WTC11 (cell line): Measurements from ENCODE around the gene C12orf43. TPM values are rescaled to one million over a fixed set of nuclear protein-coding genes. Genes with fewer than 3 reads are reported as not detected.

Experiments used
- ATAC-seq: fragments of 200-7000 bp; cut with Tn5 transposase; 2 replicates; pipeline ENCODE4 v1.10.0; 2021; ENCODE audit warnings: mild to moderate bottlenecking, moderate library complexity
- CTCF ChIA-PET: fragments of 300-600 bp; sonication (Branson Sonifier 250); formaldehyde crosslinking; loops from one replicate; lab custom pipeline; 2021; ENCODE audit warnings: antibody characterized with exemption; lab: Charles Lee
- POLR2A ChIA-PET: fragments of 350-600 bp; sonication (Branson Sonifier 250); formaldehyde crosslinking; loops from one replicate; lab custom pipeline; 2021; ENCODE audit warnings: antibody characterized with exemption; lab: Charles Lee
- DNase-seq: peaks from one replicate; pipeline ENCODE4 v3.0.0; 2021; ENCODE audit warnings: low spot score
- H3K27ac Mint-ChIP-seq: 2 replicates; pipeline ENCODE4 v1.8.0; 2021; ENCODE audit warnings: mixed read lengths
- H3K27me3 Mint-ChIP-seq: 2 replicates; pipeline ENCODE4 v1.8.0; 2021; ENCODE audit warnings: low read depth, mild to moderate bottlenecking, moderate library complexity, mixed read lengths
- H3K36me3 Mint-ChIP-seq: 2 replicates; pipeline ENCODE4 v1.8.0; 2021; ENCODE audit warnings: mixed read lengths
- H3K4me1 Mint-ChIP-seq: 2 replicates; pipeline ENCODE4 v1.8.0; 2022; ENCODE audit warnings: mixed read lengths
- H3K4me3 Mint-ChIP-seq: 2 replicates; pipeline ENCODE4 v1.8.0; 2021; ENCODE audit warnings: mild to moderate bottlenecking, moderate library complexity, mixed read lengths
- H3K9me3 Mint-ChIP-seq: 2 replicates; pipeline ENCODE4 v1.8.0; 2021; ENCODE audit warnings: mixed read lengths
- CBFB ChIP-seq: sonication (generic); formaldehyde crosslinking; IDR thresholded peaks from 2 replicates; pipeline ENCODE4 v1.8.1; 2022; ENCODE audit warnings: mild to moderate bottlenecking, low read depth, missing genetic modification reagents
- CREB1 ChIP-seq: sonication (generic); formaldehyde crosslinking; IDR thresholded peaks from 2 replicates; pipeline ENCODE4 v1.8.0; 2023; ENCODE audit warnings: mild to moderate bottlenecking, missing genetic modification reagents
- MYBL2 ChIP-seq: sonication (generic); formaldehyde crosslinking; IDR thresholded peaks from 2 replicates; pipeline ENCODE4 v1.8.1; 2023; ENCODE audit warnings: mild to moderate bottlenecking, moderate library complexity, missing genetic modification reagents
- NFYB ChIP-seq: sonication (generic); formaldehyde crosslinking; conservative IDR thresholded peaks from 2 replicates; pipeline ENCODE4 v1.8.0; 2022; ENCODE audit warnings: low read depth, missing genetic modification reagents
- OVOL2 ChIP-seq: fragments of 250-450 bp; sonication (Bioruptor Pico); IDR thresholded peaks from 2 replicates; pipeline ENCODE4 v1.9.0; 2021; ENCODE audit warnings: mild to moderate bottlenecking, borderline replicate concordance
- RORB ChIP-seq: fragments of 250-450 bp; sonication (Bioruptor Pico); IDR thresholded peaks from 2 replicates; pipeline ENCODE4 v1.9.0; 2021; ENCODE audit warnings: mild to moderate bottlenecking
- TP53 ChIP-seq: sonication (generic); formaldehyde crosslinking; IDR thresholded peaks from 2 replicates; pipeline ENCODE4 v1.8.1; 2023; ENCODE audit warnings: mild to moderate bottlenecking, missing genetic modification reagents
- total RNA-seq: library from RNA; stranded (reverse); gene quantifications from 3 replicates; pipeline ENCODE4 v1.2.3, GENCODE V29; 2021
- TF ChIP-seq, protein P1 (sequence below): sonication (generic); formaldehyde crosslinking; conservative IDR thresholded peaks from 2 replicates; pipeline ENCODE4 v1.8.1; 2023; ENCODE audit warnings: mild to moderate bottlenecking, low read depth, missing genetic modification reagents, moderate library complexity
- TF ChIP-seq, protein P2 (sequence below): fragments of 250-450 bp; sonication (Bioruptor Pico); IDR thresholded peaks from 2 replicates; pipeline ENCODE4 v1.9.0; 2021; ENCODE audit warnings: moderate library complexity, mild to moderate bottlenecking, inconsistent platforms, borderline replicate concordance
- TF ChIP-seq, protein P3 (sequence below): sonication (generic); formaldehyde crosslinking; IDR thresholded peaks from 2 replicates; pipeline ENCODE4 v1.8.0; 2022; ENCODE audit warnings: mild to moderate bottlenecking, missing genetic modification reagents
- TF ChIP-seq, protein P4 (sequence below): sonication (generic); formaldehyde crosslinking; IDR thresholded peaks from 2 replicates; pipeline ENCODE4 v1.8.1; 2023; ENCODE audit warnings: mild to moderate bottlenecking, moderate library complexity, missing genetic modification reagents
- TF ChIP-seq, protein P5 (sequence below): sonication (generic); formaldehyde crosslinking; IDR thresholded peaks from 2 replicates; pipeline ENCODE4 v1.8.0; 2022; ENCODE audit warnings: mild to moderate bottlenecking, missing genetic modification reagents
- TF ChIP-seq, protein P6 (sequence below): sonication (generic); formaldehyde crosslinking; IDR thresholded peaks from 2 replicates; pipeline ENCODE4 v1.8.0; 2023; ENCODE audit warnings: mild to moderate bottlenecking, missing genetic modification reagents
- TF ChIP-seq, protein P7 (sequence below): sonication (generic); formaldehyde crosslinking; IDR thresholded peaks from 2 replicates; pipeline ENCODE4 v1.8.1; 2023; ENCODE audit warnings: mild to moderate bottlenecking, missing genetic modification reagents, moderate library complexity
- TF ChIP-seq, protein P8 (sequence below): fragments of 200-600 bp; IDR thresholded peaks from 2 replicates; pipeline ENCODE4 v1.8.0; 2022; ENCODE audit warnings: antibody characterized with exemption

The C12orf43 gene
- total RNA-seq, 1 experiment from 2014 or later, result 20.7 TPM

DNA sequence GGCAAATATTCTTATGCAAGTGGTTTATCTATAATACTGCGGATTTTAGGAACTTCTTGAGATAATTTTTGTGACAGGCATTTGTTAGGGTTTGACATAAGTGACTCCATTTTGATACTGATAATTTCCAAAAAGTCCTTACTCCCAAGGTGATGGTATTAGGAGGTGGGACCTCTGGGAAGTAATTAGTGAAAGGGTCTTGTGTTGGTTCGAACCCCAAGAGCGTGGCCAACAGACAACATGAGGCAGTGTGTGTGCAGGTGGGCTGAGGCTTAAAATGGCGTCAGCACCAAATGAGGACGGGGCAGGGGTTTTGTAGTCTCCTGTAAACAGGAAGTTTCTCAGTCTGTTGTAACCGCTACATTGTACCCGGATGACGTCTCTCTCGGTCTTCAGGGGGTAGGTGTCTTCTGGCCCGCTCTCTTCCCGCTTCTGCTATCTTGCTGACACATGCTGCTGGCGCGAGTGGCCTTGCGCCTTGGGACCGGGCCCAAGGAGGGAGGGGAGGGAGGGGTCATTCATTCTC is 1.7 kb upstream of the C12orf43 start (continued):
- TF ChIP-seq, protein P1, sequence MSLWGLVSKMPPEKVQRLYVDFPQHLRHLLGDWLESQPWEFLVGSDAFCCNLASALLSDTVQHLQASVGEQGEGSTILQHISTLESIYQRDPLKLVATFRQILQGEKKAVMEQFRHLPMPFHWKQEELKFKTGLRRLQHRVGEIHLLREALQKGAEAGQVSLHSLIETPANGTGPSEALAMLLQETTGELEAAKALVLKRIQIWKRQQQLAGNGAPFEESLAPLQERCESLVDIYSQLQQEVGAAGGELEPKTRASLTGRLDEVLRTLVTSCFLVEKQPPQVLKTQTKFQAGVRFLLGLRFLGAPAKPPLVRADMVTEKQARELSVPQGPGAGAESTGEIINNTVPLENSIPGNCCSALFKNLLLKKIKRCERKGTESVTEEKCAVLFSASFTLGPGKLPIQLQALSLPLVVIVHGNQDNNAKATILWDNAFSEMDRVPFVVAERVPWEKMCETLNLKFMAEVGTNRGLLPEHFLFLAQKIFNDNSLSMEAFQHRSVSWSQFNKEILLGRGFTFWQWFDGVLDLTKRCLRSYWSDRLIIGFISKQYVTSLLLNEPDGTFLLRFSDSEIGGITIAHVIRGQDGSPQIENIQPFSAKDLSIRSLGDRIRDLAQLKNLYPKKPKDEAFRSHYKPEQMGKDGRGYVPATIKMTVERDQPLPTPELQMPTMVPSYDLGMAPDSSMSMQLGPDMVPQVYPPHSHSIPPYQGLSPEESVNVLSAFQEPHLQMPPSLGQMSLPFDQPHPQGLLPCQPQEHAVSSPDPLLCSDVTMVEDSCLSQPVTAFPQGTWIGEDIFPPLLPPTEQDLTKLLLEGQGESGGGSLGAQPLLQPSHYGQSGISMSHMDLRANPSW (CRISPR knock-in tag), result no peak
- TF ChIP-seq, protein P2, sequence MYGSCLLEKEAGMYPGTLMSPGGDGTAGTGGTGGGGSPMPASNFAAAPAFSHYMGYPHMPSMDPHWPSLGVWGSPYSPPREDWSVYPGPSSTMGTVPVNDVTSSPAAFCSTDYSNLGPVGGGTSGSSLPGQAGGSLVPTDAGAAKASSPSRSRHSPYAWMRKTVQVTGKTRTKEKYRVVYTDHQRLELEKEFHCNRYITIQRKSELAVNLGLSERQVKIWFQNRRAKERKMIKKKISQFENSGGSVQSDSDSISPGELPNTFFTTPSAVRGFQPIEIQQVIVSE (CRISPR knock-in tag), result no peak
- TF ChIP-seq, all 79 proteins: peak for 0

DNA sequence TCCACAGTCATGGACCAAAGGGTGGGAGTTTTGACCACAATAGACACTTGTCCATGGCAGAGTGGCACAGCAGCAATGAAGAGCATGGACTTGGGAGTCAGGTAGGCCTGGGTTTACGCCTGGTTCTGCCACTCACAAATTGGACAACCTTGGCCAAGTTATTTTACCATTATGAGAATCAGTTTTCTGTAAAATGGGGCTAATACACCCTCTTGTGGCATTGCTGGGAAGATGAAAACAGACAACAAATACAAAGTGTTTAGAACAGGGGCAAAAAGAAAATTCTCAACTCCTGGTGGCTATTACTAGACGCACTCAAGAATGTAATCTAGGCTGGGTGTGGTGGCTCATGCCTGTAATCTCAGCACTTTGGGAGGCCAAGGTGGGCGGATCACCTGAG is 2.6 kb downstream of the C12orf43 start:
- TF ChIP-seq MYBL2 (CRISPR knock-in tag), result no peak
- TF ChIP-seq TP53 (CRISPR knock-in tag), result no peak
- TF ChIP-seq CBFB (CRISPR knock-in tag), result no peak
- TF ChIP-seq, protein P3, sequence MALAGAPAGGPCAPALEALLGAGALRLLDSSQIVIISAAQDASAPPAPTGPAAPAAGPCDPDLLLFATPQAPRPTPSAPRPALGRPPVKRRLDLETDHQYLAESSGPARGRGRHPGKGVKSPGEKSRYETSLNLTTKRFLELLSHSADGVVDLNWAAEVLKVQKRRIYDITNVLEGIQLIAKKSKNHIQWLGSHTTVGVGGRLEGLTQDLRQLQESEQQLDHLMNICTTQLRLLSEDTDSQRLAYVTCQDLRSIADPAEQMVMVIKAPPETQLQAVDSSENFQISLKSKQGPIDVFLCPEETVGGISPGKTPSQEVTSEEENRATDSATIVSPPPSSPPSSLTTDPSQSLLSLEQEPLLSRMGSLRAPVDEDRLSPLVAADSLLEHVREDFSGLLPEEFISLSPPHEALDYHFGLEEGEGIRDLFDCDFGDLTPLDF (CRISPR knock-in tag), result no peak
- TF ChIP-seq OVOL2, result no peak
- TF ChIP-seq, protein P4, sequence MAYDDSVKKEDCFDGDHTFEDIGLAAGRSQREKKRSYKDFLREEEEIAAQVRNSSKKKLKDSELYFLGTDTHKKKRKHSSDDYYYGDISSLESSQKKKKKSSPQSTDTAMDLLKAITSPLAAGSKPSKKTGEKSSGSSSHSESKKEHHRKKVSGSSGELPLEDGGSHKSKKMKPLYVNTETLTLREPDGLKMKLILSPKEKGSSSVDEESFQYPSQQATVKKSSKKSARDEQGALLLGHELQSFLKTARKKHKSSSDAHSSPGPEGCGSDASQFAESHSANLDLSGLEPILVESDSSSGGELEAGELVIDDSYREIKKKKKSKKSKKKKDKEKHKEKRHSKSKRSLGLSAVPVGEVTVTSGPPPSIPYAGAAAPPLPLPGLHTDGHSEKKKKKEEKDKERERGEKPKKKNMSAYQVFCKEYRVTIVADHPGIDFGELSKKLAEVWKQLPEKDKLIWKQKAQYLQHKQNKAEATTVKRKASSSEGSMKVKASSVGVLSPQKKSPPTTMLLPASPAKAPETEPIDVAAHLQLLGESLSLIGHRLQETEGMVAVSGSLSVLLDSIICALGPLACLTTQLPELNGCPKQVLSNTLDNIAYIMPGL (CRISPR knock-in tag), result no peak
- TF ChIP-seq, protein P5, sequence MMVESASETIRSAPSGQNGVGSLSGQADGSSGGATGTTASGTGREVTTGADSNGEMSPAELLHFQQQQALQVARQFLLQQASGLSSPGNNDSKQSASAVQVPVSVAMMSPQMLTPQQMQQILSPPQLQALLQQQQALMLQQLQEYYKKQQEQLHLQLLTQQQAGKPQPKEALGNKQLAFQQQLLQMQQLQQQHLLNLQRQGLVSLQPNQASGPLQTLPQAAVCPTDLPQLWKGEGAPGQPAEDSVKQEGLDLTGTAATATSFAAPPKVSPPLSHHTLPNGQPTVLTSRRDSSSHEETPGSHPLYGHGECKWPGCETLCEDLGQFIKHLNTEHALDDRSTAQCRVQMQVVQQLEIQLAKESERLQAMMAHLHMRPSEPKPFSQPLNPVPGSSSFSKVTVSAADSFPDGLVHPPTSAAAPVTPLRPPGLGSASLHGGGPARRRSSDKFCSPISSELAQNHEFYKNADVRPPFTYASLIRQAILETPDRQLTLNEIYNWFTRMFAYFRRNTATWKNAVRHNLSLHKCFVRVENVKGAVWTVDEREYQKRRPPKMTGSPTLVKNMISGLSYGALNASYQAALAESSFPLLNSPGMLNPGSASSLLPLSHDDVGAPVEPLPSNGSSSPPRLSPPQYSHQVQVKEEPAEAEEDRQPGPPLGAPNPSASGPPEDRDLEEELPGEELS (CRISPR knock-in tag), result no peak
- TF ChIP-seq, protein P6, sequence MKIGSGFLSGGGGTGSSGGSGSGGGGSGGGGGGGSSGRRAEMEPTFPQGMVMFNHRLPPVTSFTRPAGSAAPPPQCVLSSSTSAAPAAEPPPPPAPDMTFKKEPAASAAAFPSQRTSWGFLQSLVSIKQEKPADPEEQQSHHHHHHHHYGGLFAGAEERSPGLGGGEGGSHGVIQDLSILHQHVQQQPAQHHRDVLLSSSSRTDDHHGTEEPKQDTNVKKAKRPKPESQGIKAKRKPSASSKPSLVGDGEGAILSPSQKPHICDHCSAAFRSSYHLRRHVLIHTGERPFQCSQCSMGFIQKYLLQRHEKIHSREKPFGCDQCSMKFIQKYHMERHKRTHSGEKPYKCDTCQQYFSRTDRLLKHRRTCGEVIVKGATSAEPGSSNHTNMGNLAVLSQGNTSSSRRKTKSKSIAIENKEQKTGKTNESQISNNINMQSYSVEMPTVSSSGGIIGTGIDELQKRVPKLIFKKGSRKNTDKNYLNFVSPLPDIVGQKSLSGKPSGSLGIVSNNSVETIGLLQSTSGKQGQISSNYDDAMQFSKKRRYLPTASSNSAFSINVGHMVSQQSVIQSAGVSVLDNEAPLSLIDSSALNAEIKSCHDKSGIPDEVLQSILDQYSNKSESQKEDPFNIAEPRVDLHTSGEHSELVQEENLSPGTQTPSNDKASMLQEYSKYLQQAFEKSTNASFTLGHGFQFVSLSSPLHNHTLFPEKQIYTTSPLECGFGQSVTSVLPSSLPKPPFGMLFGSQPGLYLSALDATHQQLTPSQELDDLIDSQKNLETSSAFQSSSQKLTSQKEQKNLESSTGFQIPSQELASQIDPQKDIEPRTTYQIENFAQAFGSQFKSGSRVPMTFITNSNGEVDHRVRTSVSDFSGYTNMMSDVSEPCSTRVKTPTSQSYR, result no peak
- no peak for TF ChIP-seq NFYB (CRISPR knock-in tag)
- TF ChIP-seq CREB1 (CRISPR knock-in tag), result no peak
- TF ChIP-seq RORB, result no peak
- TF ChIP-seq, protein P7, sequence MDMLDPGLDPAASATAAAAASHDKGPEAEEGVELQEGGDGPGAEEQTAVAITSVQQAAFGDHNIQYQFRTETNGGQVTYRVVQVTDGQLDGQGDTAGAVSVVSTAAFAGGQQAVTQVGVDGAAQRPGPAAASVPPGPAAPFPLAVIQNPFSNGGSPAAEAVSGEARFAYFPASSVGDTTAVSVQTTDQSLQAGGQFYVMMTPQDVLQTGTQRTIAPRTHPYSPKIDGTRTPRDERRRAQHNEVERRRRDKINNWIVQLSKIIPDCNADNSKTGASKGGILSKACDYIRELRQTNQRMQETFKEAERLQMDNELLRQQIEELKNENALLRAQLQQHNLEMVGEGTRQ (CRISPR knock-in tag), result no peak
- TF ChIP-seq, protein P8, sequence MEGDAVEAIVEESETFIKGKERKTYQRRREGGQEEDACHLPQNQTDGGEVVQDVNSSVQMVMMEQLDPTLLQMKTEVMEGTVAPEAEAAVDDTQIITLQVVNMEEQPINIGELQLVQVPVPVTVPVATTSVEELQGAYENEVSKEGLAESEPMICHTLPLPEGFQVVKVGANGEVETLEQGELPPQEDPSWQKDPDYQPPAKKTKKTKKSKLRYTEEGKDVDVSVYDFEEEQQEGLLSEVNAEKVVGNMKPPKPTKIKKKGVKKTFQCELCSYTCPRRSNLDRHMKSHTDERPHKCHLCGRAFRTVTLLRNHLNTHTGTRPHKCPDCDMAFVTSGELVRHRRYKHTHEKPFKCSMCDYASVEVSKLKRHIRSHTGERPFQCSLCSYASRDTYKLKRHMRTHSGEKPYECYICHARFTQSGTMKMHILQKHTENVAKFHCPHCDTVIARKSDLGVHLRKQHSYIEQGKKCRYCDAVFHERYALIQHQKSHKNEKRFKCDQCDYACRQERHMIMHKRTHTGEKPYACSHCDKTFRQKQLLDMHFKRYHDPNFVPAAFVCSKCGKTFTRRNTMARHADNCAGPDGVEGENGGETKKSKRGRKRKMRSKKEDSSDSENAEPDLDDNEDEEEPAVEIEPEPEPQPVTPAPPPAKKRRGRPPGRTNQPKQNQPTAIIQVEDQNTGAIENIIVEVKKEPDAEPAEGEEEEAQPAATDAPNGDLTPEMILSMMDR, result no peak
- Mint-ChIP-seq H3K4me3 (peak overlapping the region; percentile 12; the same call in 1 of the 2 replicates), H3K36me3 (peaks cover 26% of the 10 kb centered on the region), H3K4me1 (peaks cover 10% of the 10 kb centered on the region), H3K9me3 (no peaks in the 10 kb centered on the region), H3K27me3 (no peaks in the 10 kb centered on the region), H3K27ac (no peak overlapping the region)
- ChIA-PET POLR2A (interaction anchor here (0.7 kb wide), 1 partner anchor 249 kb away, joined by 3 read pairs; no protein-coding TSS in a partner anchor), CTCF (interaction anchor here (0.6 to 1.5 kb wide), 2 partner anchors 8 to 9 kb away, joined by 4 read pairs; no protein-coding TSS in a partner anchor)
- no peak for DNase-seq
- no peak for ATAC-seq
